Measurements from ENCODE around the gene UBE2Z.

- TF ChIP-seq, protein P1, sequence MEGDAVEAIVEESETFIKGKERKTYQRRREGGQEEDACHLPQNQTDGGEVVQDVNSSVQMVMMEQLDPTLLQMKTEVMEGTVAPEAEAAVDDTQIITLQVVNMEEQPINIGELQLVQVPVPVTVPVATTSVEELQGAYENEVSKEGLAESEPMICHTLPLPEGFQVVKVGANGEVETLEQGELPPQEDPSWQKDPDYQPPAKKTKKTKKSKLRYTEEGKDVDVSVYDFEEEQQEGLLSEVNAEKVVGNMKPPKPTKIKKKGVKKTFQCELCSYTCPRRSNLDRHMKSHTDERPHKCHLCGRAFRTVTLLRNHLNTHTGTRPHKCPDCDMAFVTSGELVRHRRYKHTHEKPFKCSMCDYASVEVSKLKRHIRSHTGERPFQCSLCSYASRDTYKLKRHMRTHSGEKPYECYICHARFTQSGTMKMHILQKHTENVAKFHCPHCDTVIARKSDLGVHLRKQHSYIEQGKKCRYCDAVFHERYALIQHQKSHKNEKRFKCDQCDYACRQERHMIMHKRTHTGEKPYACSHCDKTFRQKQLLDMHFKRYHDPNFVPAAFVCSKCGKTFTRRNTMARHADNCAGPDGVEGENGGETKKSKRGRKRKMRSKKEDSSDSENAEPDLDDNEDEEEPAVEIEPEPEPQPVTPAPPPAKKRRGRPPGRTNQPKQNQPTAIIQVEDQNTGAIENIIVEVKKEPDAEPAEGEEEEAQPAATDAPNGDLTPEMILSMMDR (IDR thresholded peaks at IDR 0.05; ENCODE audit: poor library complexity, severe bottlenecking): no peak
- TF ChIP-seq EZH2 (IDR thresholded peaks at IDR 0.05; ENCODE audit: borderline replicate concordance, insufficient read depth, low read length, poor library complexity, severe bottlenecking) (no peak), POLR2AphosphoS5 (IDR thresholded peaks at IDR 0.05) (no peak)
Measured at GRCh38 chr17:48925991-48926342, 17.8 kb downstream of the UBE2Z start.

Data from neural cell (in vitro differentiated cells).